ENCODE data around the gene RTL1.

The RTL1 gene

GRCh38 chr14:100866666-100867630 lies 36.6 kb downstream of the RTL1 start:
- DNase-seq (ENCODE audit: low read depth): no peak

- no peak for DNase-seq (ENCODE audit: low read depth)
Observed at GRCh38 chr14:100865682-100866591, 37.6 kb downstream of the RTL1 start.

GRCh38 chr14:100864960-100865681 lies 38.4 kb downstream of the RTL1 start:
- DNase-seq (ENCODE audit: low read depth): peak; percentile 51

- DNase-seq (ENCODE audit: low read depth): no peak
Observed at GRCh38 chr14:100864206-100864605, 39.3 kb downstream of the RTL1 start.

- DNase-seq (ENCODE audit: low read depth): no peak
Observed at GRCh38 chr14:100862793-100863192, 40.7 kb downstream of the RTL1 start.

GRCh38 chr14:100862277-100862676 lies 41.2 kb downstream of the RTL1 start:
- no peak for DNase-seq (ENCODE audit: low read depth)

GRCh38 chr14:100861937-100862247 lies 41.6 kb downstream of the RTL1 start:
- no peak for DNase-seq (ENCODE audit: low read depth)

GRCh38 chr14:100861188-100861936 lies 42.2 kb downstream of the RTL1 start:
- no peak for DNase-seq (ENCODE audit: low read depth)

GRCh38 chr14:100860556-100861187 lies 42.9 kb downstream of the RTL1 start:
- DNase-seq (ENCODE audit: low read depth): no peak

GRCh38 chr14:100859781-100860180 lies 43.7 kb downstream of the RTL1 start:
- no peak for DNase-seq (ENCODE audit: low read depth)

GRCh38 chr14:100858838-100859220 lies 44.7 kb downstream of the RTL1 start:
- DNase-seq (ENCODE audit: low read depth): no peak

GRCh38 chr14:100857923-100858837 lies 45.3 kb downstream of the RTL1 start:
- DNase-seq (ENCODE audit: low read depth): no peak

- no peak for DNase-seq (ENCODE audit: low read depth)
Observed at GRCh38 chr14:100857233-100857922, 46.1 kb downstream of the RTL1 start.

- DNase-seq (ENCODE audit: low read depth): no peak
Observed at GRCh38 chr14:100856056-100856950, 47.2 kb downstream of the RTL1 start.

- no peak for DNase-seq (ENCODE audit: low read depth)
Observed at GRCh38 chr14:100855256-100855930, 48.1 kb downstream of the RTL1 start.

GRCh38 chr14:100854435-100854834 lies 49.1 kb downstream of the RTL1 start:
- no peak for DNase-seq (ENCODE audit: low read depth)

- no peak for DNase-seq (ENCODE audit: low read depth)
Observed at GRCh38 chr14:100851946-100852620, 51.4 kb downstream of the RTL1 start.
